GM10266 (cell line): ENCODE data around the gene CRYL1.

Experiments
- DNase-seq: peaks from one replicate; pipeline ENCODE4 v3.0.0; 2012; ENCODE audit errors: extremely low spot score
- CTCF ChIP-seq: IDR thresholded peaks from 2 replicates; pipeline ENCODE4 v1.5.1; 2012; ENCODE audit warnings: mild to moderate bottlenecking, low read depth; ENCODE audit not compliant: control insufficient read depth, insufficient read depth; ENCODE audit errors: missing control alignments

CRYL1 gene

GRCh38 chr13:20431687-20432384, 93.8 kb downstream of the CRYL1 start:
- TF ChIP-seq CTCF, result no peak

GRCh38 chr13:20431080-20431479, 94.6 kb downstream of the CRYL1 start:
- TF ChIP-seq CTCF, result no peak
- DNase-seq, result no peak

More at GRCh38 chr13:20431687-20432384, 93.8 kb downstream of the CRYL1 start:
- no peak for DNase-seq

GRCh38 chr13:20430296-20430695, 95.4 kb downstream of the CRYL1 start:
- no peak for TF ChIP-seq CTCF
- DNase-seq, result no peak

GRCh38 chr13:20429682-20430081, 96.0 kb downstream of the CRYL1 start:
- TF ChIP-seq CTCF, result no peak
- no peak for DNase-seq

- TF ChIP-seq CTCF, result no peak
- DNase-seq, result peak; percentile 6
Observed at GRCh38 chr13:20428666-20429644, 96.7 kb downstream of the CRYL1 start.

GRCh38 chr13:20426766-20427448, 98.8 kb downstream of the CRYL1 start:
- TF ChIP-seq CTCF, result no peak
- no peak for DNase-seq
